Measurements from ENCODE around the gene GAMT.

Gene GAMT

GRCh38 chr19:1383312-1384084 is 17.8 kb downstream of the GAMT start, which contains the start of gene NDUFS7:
TSS of gene NDUFS7 (plus strand) at chr19:1383907. CDS start at chr19:1383927, 20 bp downstream.
- WGBS (ENCODE audit: insufficient coverage, insufficient read length): no CpG with 5 or more reads among the region's 90 CpGs
- H3K27me3 ChIP-seq (ENCODE audit: control insufficient read depth, insufficient read depth, low read length): no peaks in the 10 kb centered on the region
- peak within 1 kb of the TSS; percentile 82 for H3K4me3 ChIP-seq (ENCODE audit: low read length)
- no peaks in the 10 kb centered on the region for H3K9me3 ChIP-seq (ENCODE audit: control insufficient read depth, insufficient read depth, low read length)
- no peaks in the 10 kb centered on the region; the same call in 1 of the 2 replicates for H3K36me3 ChIP-seq (ENCODE audit: control insufficient read depth, insufficient read depth, low read length)
- no peaks in the 10 kb centered on the region for H3K4me1 ChIP-seq (ENCODE audit: control insufficient read depth, insufficient read depth, low read length)
- no peak for DNase-seq (ENCODE audit: low read depth, low spot score)
- H3K27ac ChIP-seq (ENCODE audit: low read length): no peak within 1 kb of the TSS

- H3K27me3 ChIP-seq (ENCODE audit: control insufficient read depth, insufficient read depth, low read length): no peaks in the 10 kb centered on the region
- no CpG with 5 or more reads among the region's 9 CpGs for WGBS (ENCODE audit: insufficient coverage, insufficient read length)
- H3K4me3 ChIP-seq (ENCODE audit: low read length): peak overlapping the region; percentile 4; the same call in 1 of the 2 replicates
Observed at GRCh38 chr19:1383017-1383311, 18.4 kb downstream of the GAMT start.

GRCh38 chr19:1382250-1382649 is 19.1 kb downstream of the GAMT start:
- no peaks in the 10 kb centered on the region for H3K27me3 ChIP-seq (ENCODE audit: control insufficient read depth, insufficient read depth, low read length)
- peaks cover under 1% of the 10 kb centered on the region for H3K36me3 ChIP-seq (ENCODE audit: control insufficient read depth, insufficient read depth, low read length)
- DNase-seq (ENCODE audit: low read depth, low spot score): no peak
- no peaks in the 10 kb centered on the region for H3K4me1 ChIP-seq (ENCODE audit: control insufficient read depth, insufficient read depth, low read length)
- no CpG with 5 or more reads among the region's 3 CpGs for WGBS (ENCODE audit: insufficient coverage, insufficient read length)
- H3K4me3 ChIP-seq (ENCODE audit: low read length): no peak overlapping the region
- H3K27ac ChIP-seq (ENCODE audit: low read length): no peak overlapping the region
- H3K9me3 ChIP-seq (ENCODE audit: control insufficient read depth, insufficient read depth, low read length): no peaks in the 10 kb centered on the region

More at GRCh38 chr19:1383017-1383311, 18.4 kb downstream of the GAMT start:
- H3K9me3 ChIP-seq (ENCODE audit: control insufficient read depth, insufficient read depth, low read length): no peaks in the 10 kb centered on the region
- no peak overlapping the region for H3K27ac ChIP-seq (ENCODE audit: low read length)
- H3K36me3 ChIP-seq (ENCODE audit: control insufficient read depth, insufficient read depth, low read length): no peaks in the 10 kb centered on the region; the same call in 1 of the 2 replicates
- DNase-seq (ENCODE audit: low read depth, low spot score): peak; percentile 55
- H3K4me1 ChIP-seq (ENCODE audit: control insufficient read depth, insufficient read depth, low read length): no peaks in the 10 kb centered on the region

GRCh38 chr19:1379961-1380489 is 21.3 kb downstream of the GAMT start:
- H3K9me3 ChIP-seq (ENCODE audit: control insufficient read depth, insufficient read depth, low read length): no peaks in the 10 kb centered on the region
- no CpG with 5 or more reads among the region's 12 CpGs for WGBS (ENCODE audit: insufficient coverage, insufficient read length)
- H3K4me3 ChIP-seq (ENCODE audit: low read length): no peak overlapping the region
- DNase-seq (ENCODE audit: low read depth, low spot score): no peak
- H3K27me3 ChIP-seq (ENCODE audit: control insufficient read depth, insufficient read depth, low read length): no peaks in the 10 kb centered on the region
- H3K4me1 ChIP-seq (ENCODE audit: control insufficient read depth, insufficient read depth, low read length): no peaks in the 10 kb centered on the region
- peaks cover 4% of the 10 kb centered on the region for H3K36me3 ChIP-seq (ENCODE audit: control insufficient read depth, insufficient read depth, low read length)
- no peak overlapping the region for H3K27ac ChIP-seq (ENCODE audit: low read length)

GRCh38 chr19:1379126-1379905 is 22.0 kb downstream of the GAMT start:
- H3K9me3 ChIP-seq (ENCODE audit: control insufficient read depth, insufficient read depth, low read length): no peaks in the 10 kb centered on the region
- WGBS (ENCODE audit: insufficient coverage, insufficient read length): no CpG with 5 or more reads among the region's 27 CpGs
- no peaks in the 10 kb centered on the region for H3K4me1 ChIP-seq (ENCODE audit: control insufficient read depth, insufficient read depth, low read length)
- H3K4me3 ChIP-seq (ENCODE audit: low read length): no peak overlapping the region
- no peaks in the 10 kb centered on the region for H3K27me3 ChIP-seq (ENCODE audit: control insufficient read depth, insufficient read depth, low read length)
- no peak overlapping the region for H3K27ac ChIP-seq (ENCODE audit: low read length)
- peaks cover 5% of the 10 kb centered on the region for H3K36me3 ChIP-seq (ENCODE audit: control insufficient read depth, insufficient read depth, low read length)
- no peak for DNase-seq (ENCODE audit: low read depth, low spot score)

GRCh38 chr19:1377965-1378785 is 23.2 kb downstream of the GAMT start:
- no CpG with 5 or more reads among the region's 33 CpGs for WGBS (ENCODE audit: insufficient coverage, insufficient read length)
- no peaks in the 10 kb centered on the region for H3K4me1 ChIP-seq (ENCODE audit: control insufficient read depth, insufficient read depth, low read length)
- no peak overlapping the region for H3K27ac ChIP-seq (ENCODE audit: low read length)
- H3K4me3 ChIP-seq (ENCODE audit: low read length): no peak overlapping the region
- no peak for DNase-seq (ENCODE audit: low read depth, low spot score)
- peaks cover 15% of the 10 kb centered on the region for H3K36me3 ChIP-seq (ENCODE audit: control insufficient read depth, insufficient read depth, low read length)
- H3K9me3 ChIP-seq (ENCODE audit: control insufficient read depth, insufficient read depth, low read length): no peaks in the 10 kb centered on the region
- no peaks in the 10 kb centered on the region for H3K27me3 ChIP-seq (ENCODE audit: control insufficient read depth, insufficient read depth, low read length)

- H3K9me3 ChIP-seq (ENCODE audit: control insufficient read depth, insufficient read depth, low read length): no peaks in the 10 kb centered on the region
- WGBS (ENCODE audit: insufficient coverage, insufficient read length): no CpG with 5 or more reads among the region's 43 CpGs
- H3K36me3 ChIP-seq (ENCODE audit: control insufficient read depth, insufficient read depth, low read length): peaks cover 19% of the 10 kb centered on the region
- H3K27ac ChIP-seq (ENCODE audit: low read length): no peak overlapping the region
- H3K4me1 ChIP-seq (ENCODE audit: control insufficient read depth, insufficient read depth, low read length): no peaks in the 10 kb centered on the region
- H3K27me3 ChIP-seq (ENCODE audit: control insufficient read depth, insufficient read depth, low read length): no peaks in the 10 kb centered on the region
- DNase-seq (ENCODE audit: low read depth, low spot score): no peak
- H3K4me3 ChIP-seq (ENCODE audit: low read length): no peak overlapping the region
Observed at GRCh38 chr19:1377176-1377964, 24.0 kb downstream of the GAMT start.

- Histone ChIP-seq H3K9me3 (ENCODE audit: control insufficient read depth, insufficient read depth, low read length) (no peaks in the 10 kb centered on the region), H3K27ac (ENCODE audit: low read length) (no peak overlapping the region), H3K4me3 (ENCODE audit: low read length) (no peak overlapping the region), H3K4me1 (ENCODE audit: control insufficient read depth, insufficient read depth, low read length) (no peaks in the 10 kb centered on the region), H3K27me3 (ENCODE audit: control insufficient read depth, insufficient read depth, low read length) (no peaks in the 10 kb centered on the region), H3K36me3 (ENCODE audit: control insufficient read depth, insufficient read depth, low read length) (peaks cover 19% of the 10 kb centered on the region)
- DNase-seq (ENCODE audit: low read depth, low spot score): no peak
- WGBS (ENCODE audit: insufficient coverage, insufficient read length): no CpG with 5 or more reads among the region's 17 CpGs
Observed at GRCh38 chr19:1376415-1376805, 24.9 kb downstream of the GAMT start.

GRCh38 chr19:1374250-1374577 is 27.1 kb downstream of the GAMT start:
- no peak for DNase-seq (ENCODE audit: low read depth, low spot score)
- Histone ChIP-seq H3K27ac (ENCODE audit: low read length) (no peak overlapping the region), H3K27me3 (ENCODE audit: control insufficient read depth, insufficient read depth, low read length) (no peaks in the 10 kb centered on the region), H3K4me1 (ENCODE audit: control insufficient read depth, insufficient read depth, low read length) (no peaks in the 10 kb centered on the region), H3K9me3 (ENCODE audit: control insufficient read depth, insufficient read depth, low read length) (no peaks in the 10 kb centered on the region), H3K4me3 (ENCODE audit: low read length) (no peak overlapping the region), H3K36me3 (ENCODE audit: control insufficient read depth, insufficient read depth, low read length) (peaks cover 32% of the 10 kb centered on the region)
- whole genome bisulfite sequencing (ENCODE audit: insufficient coverage, insufficient read length): no CpG with 5 or more reads among the region's 12 CpGs
